ENCODE results near the gene AURKAIP1.

Gene AURKAIP1

GRCh38 chr1:1353389-1354151, 21.4 kb downstream of the AURKAIP1 start:
- Histone ChIP-seq H3K4ac (ENCODE audit: low read depth, low read length) (no peak overlapping the region), H2AK5ac (ENCODE audit: low read length) (no peak overlapping the region), H3K4me3 (ENCODE audit: low read depth, low read length) (no peak overlapping the region), H2BK12ac (ENCODE audit: low read length) (no peak overlapping the region), H3K4me1 (ENCODE audit: control insufficient read depth in 1 of 2, insufficient read depth in 2 of 2, low read length in 2 of 2) (peaks cover 24 to 31% of the 10 kb centered on the region in 2 experiments), H3K4me2 (ENCODE audit: low read length) (no peak overlapping the region), H3K14ac (ENCODE audit: low read length) (no peak overlapping the region), H3K36me3 (ENCODE audit: control insufficient read depth in 1 of 2, insufficient read depth in 2 of 2, low read length in 2 of 2) (peaks cover 30 to 31% of the 10 kb centered on the region in 2 experiments), H3K9me3 (ENCODE audit: insufficient read depth, low read depth, low read length) (no peaks in the 10 kb centered on the region), H4K12ac (ENCODE audit: low read depth, low read length) (no peak overlapping the region), H3K9ac (ENCODE audit: low read length) (no peak overlapping the region), H3K79me2 (ENCODE audit: control insufficient read depth, insufficient read depth, low read length, poor library complexity) (peaks cover 18% of the 10 kb centered on the region), H3K18ac (ENCODE audit: low read length) (no peak overlapping the region), H3K27me3 (ENCODE audit: insufficient read depth, low read length) (peaks cover 9% of the 10 kb centered on the region), H3K23ac (ENCODE audit: low read length) (no peak overlapping the region), H4K8ac (ENCODE audit: low read depth, low read length) (peak overlapping the region; percentile 1), H4K91ac (ENCODE audit: low read depth, low read length) (no peak overlapping the region), H2BK120ac (ENCODE audit: insufficient read depth, low read length, poor library complexity) (no peak overlapping the region), H2AFZ (ENCODE audit: insufficient read depth, low read length, poor library complexity) (no peak overlapping the region), H3K27ac (ENCODE audit: low read depth, low read length) (no peak overlapping the region), H2BK5ac (ENCODE audit: low read depth, low read length, poor library complexity) (no peak overlapping the region), H3K79me1 (ENCODE audit: low read length) (peaks cover 25% of the 10 kb centered on the region)
- no CpG with 5 or more reads among the region's 28 CpGs for WGBS (ENCODE audit: extremely low coverage, insufficient coverage, insufficient read length)
- DNase-seq, result no peak

GRCh38 chr1:1352786-1353388, 22.1 kb downstream of the AURKAIP1 start:
- peak overlapping the region; percentile 14 for H3K18ac ChIP-seq (ENCODE audit: low read length)
- H2AFZ ChIP-seq (ENCODE audit: insufficient read depth, low read length, poor library complexity), result no peak overlapping the region
- no peaks in the 10 kb centered on the region for H3K9me3 ChIP-seq (ENCODE audit: insufficient read depth, low read depth, low read length)
- no peak for DNase-seq
- H3K79me2 ChIP-seq (ENCODE audit: control insufficient read depth, insufficient read depth, low read length, poor library complexity), result peaks cover 20% of the 10 kb centered on the region
- H3K36me3 ChIP-seq (ENCODE audit: control insufficient read depth in 1 of 2, insufficient read depth in 2 of 2, low read length in 2 of 2), result peaks cover 30 to 31% of the 10 kb centered on the region in 2 experiments
- peaks cover 27 to 36% of the 10 kb centered on the region in 2 experiments for H3K4me1 ChIP-seq (ENCODE audit: control insufficient read depth in 1 of 2, insufficient read depth in 2 of 2, low read length in 2 of 2)
- no peak overlapping the region for H4K91ac ChIP-seq (ENCODE audit: low read depth, low read length)
- H3K4me2 ChIP-seq (ENCODE audit: low read length), result no peak overlapping the region
- H4K8ac ChIP-seq (ENCODE audit: low read depth, low read length), result no peak overlapping the region
- H3K4me3 ChIP-seq (ENCODE audit: low read depth, low read length), result no peak overlapping the region
- H3K4ac ChIP-seq (ENCODE audit: low read depth, low read length), result no peak overlapping the region
- peaks cover 25% of the 10 kb centered on the region for H3K79me1 ChIP-seq (ENCODE audit: low read length)
- H3K14ac ChIP-seq (ENCODE audit: low read length), result no peak overlapping the region
- peak overlapping the region; percentile 18 for H3K9ac ChIP-seq (ENCODE audit: low read length)
- no peak overlapping the region for H2BK12ac ChIP-seq (ENCODE audit: low read length)
- peak overlapping the region; percentile 42 for H3K27ac ChIP-seq (ENCODE audit: low read depth, low read length)
- H3K23ac ChIP-seq (ENCODE audit: low read length), result peak overlapping the region; percentile 50
- no peak overlapping the region for H2BK120ac ChIP-seq (ENCODE audit: insufficient read depth, low read length, poor library complexity)
- H4K12ac ChIP-seq (ENCODE audit: low read depth, low read length), result no peak overlapping the region
- no peak overlapping the region for H2BK5ac ChIP-seq (ENCODE audit: low read depth, low read length, poor library complexity)
- no peak overlapping the region for H2AK5ac ChIP-seq (ENCODE audit: low read length)
- H3K27me3 ChIP-seq (ENCODE audit: insufficient read depth, low read length), result peaks cover 9% of the 10 kb centered on the region
- WGBS (ENCODE audit: extremely low coverage, insufficient coverage, insufficient read length), result no CpG with 5 or more reads among the region's 5 CpGs

GRCh38 chr1:1351511-1352427, 23.2 kb downstream of the AURKAIP1 start:
- no peak overlapping the region for H3K23ac ChIP-seq (ENCODE audit: low read length)
- peak overlapping the region; percentile 35 for H3K27ac ChIP-seq (ENCODE audit: low read depth, low read length)
- peaks cover 9% of the 10 kb centered on the region for H3K27me3 ChIP-seq (ENCODE audit: insufficient read depth, low read length)
- peak overlapping the region; percentile 32 for H2BK5ac ChIP-seq (ENCODE audit: low read depth, low read length, poor library complexity)
- peak overlapping the region; percentile 33 for H3K4me2 ChIP-seq (ENCODE audit: low read length)
- WGBS (ENCODE audit: extremely low coverage, insufficient coverage, insufficient read length), result no CpG with 5 or more reads among the region's 29 CpGs
- peak overlapping the region; percentile 3 for H3K4me3 ChIP-seq (ENCODE audit: low read depth, low read length)
- peak overlapping the region; percentile 55 for H4K12ac ChIP-seq (ENCODE audit: low read depth, low read length)
- peaks cover 31 to 43% of the 10 kb centered on the region in 2 experiments for H3K4me1 ChIP-seq (ENCODE audit: control insufficient read depth in 1 of 2, insufficient read depth in 2 of 2, low read length in 2 of 2)
- no peak overlapping the region for H2BK12ac ChIP-seq (ENCODE audit: low read length)
- peaks cover 21% of the 10 kb centered on the region for H3K79me2 ChIP-seq (ENCODE audit: control insufficient read depth, insufficient read depth, low read length, poor library complexity)
- no peaks in the 10 kb centered on the region for H3K9me3 ChIP-seq (ENCODE audit: insufficient read depth, low read depth, low read length)
- H2AFZ ChIP-seq (ENCODE audit: insufficient read depth, low read length, poor library complexity), result no peak overlapping the region
- DNase-seq, result peak; percentile 93 to 95
- peak overlapping the region; percentile 67 for H4K8ac ChIP-seq (ENCODE audit: low read depth, low read length)
- no peak overlapping the region for H3K4ac ChIP-seq (ENCODE audit: low read depth, low read length)
- peak overlapping the region; percentile 55 for H2AK5ac ChIP-seq (ENCODE audit: low read length)
- no peak overlapping the region for H2BK120ac ChIP-seq (ENCODE audit: insufficient read depth, low read length, poor library complexity)
- no peak overlapping the region for H3K9ac ChIP-seq (ENCODE audit: low read length)
- peak overlapping the region; percentile 61 for H3K18ac ChIP-seq (ENCODE audit: low read length)
- H4K91ac ChIP-seq (ENCODE audit: low read depth, low read length), result peak overlapping the region; percentile 56
- H3K79me1 ChIP-seq (ENCODE audit: low read length), result peaks cover 18% of the 10 kb centered on the region
- H3K36me3 ChIP-seq (ENCODE audit: control insufficient read depth in 1 of 2, insufficient read depth in 2 of 2, low read length in 2 of 2), result peaks cover 30 to 31% of the 10 kb centered on the region in 2 experiments
- no peak overlapping the region for H3K14ac ChIP-seq (ENCODE audit: low read length)

Measured in trophoblast cell (in vitro differentiated cells and primary cell).